ENCODE results near the gene CATSPERB.

The CATSPERB gene

GRCh38 chr14:91727121-91727520, 4.8 kb downstream of the CATSPERB start:
- TF ChIP-seq, protein P1, sequence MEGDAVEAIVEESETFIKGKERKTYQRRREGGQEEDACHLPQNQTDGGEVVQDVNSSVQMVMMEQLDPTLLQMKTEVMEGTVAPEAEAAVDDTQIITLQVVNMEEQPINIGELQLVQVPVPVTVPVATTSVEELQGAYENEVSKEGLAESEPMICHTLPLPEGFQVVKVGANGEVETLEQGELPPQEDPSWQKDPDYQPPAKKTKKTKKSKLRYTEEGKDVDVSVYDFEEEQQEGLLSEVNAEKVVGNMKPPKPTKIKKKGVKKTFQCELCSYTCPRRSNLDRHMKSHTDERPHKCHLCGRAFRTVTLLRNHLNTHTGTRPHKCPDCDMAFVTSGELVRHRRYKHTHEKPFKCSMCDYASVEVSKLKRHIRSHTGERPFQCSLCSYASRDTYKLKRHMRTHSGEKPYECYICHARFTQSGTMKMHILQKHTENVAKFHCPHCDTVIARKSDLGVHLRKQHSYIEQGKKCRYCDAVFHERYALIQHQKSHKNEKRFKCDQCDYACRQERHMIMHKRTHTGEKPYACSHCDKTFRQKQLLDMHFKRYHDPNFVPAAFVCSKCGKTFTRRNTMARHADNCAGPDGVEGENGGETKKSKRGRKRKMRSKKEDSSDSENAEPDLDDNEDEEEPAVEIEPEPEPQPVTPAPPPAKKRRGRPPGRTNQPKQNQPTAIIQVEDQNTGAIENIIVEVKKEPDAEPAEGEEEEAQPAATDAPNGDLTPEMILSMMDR (IDR thresholded peaks at IDR 0.05; ENCODE audit: extremely low read depth, insufficient read depth, missing control alignments): no peak
- DNase-seq (ENCODE audit: low spot score): no peak
- in situ Hi-C loops (cut with MboI; ENCODE audit: low pct_unique_long_range_greater_than_20kb, low sequenced_read_pairs, unreplicated experiment): no loop called here

DNA sequence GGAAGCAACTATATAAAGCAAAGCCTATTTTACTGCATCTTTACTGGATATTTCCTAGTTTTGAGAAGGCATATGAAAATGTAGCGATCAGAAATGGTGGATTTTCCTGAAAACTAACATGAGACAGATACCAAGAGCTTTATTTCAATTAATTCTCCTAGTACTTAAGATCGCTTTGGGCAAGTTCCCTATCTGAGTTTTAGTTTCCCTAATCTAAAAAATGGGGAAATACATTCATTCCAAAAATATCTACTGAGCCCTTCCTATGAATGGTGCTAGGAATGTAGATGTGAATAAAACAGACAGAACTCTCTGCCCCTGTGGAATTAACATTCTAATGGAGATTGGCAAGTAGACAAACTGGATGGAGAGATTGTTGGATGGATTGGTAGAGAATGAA, 8.4 kb downstream of the CATSPERB start:
- in situ Hi-C loops (cut with MboI; ENCODE audit: low pct_unique_long_range_greater_than_20kb, low sequenced_read_pairs, unreplicated experiment): no loop called here
- TF ChIP-seq, protein P1 (IDR thresholded peaks at IDR 0.05; ENCODE audit: extremely low read depth, insufficient read depth, missing control alignments): no peak
- no peak for DNase-seq (ENCODE audit: low spot score)

DNA sequence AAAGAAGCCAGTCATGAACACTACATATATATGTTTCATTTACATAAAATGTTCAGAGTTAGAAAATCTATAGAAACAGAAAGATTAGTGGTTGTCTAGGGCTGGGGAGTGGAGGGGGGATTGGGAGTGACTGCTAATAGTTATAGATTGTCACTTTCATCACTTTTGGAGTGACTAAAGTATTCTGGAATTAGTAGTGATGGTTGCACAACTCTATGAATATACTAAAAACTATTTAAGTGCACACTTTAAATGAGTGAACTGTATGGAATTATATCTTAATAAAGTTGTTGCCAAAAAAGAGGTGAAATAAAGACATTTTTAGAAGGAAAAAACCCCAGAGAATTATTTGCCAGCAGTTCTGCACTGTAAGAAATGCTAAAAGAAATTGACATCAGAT, 9.5 kb downstream of the CATSPERB start:
- TF ChIP-seq, protein P1 (IDR thresholded peaks at IDR 0.05; ENCODE audit: extremely low read depth, insufficient read depth, missing control alignments): no peak
- no peak for DNase-seq (ENCODE audit: low spot score)
- in situ Hi-C loops (cut with MboI; ENCODE audit: low pct_unique_long_range_greater_than_20kb, low sequenced_read_pairs, unreplicated experiment): no loop called here

DNA sequence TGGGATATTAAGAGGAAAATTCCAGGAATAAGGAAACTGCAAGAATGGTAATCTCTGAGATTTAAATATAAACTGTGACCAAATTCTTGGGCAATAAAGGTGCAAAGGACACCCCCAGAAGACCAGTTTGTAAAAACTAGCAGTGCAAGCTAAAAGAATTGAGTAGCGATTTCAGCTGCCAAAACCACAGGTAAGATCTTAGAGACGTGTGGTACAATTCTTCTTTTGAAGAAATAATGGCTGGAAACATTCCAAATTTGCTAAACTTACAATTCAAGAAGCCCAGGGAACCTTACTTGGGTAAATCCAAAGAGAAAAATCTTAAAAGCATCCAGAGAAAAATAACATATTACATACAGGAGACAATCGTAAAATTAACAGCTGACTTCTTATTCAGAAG, 12.0 kb downstream of the CATSPERB start:
- TF ChIP-seq, protein P1 (IDR thresholded peaks at IDR 0.05; ENCODE audit: extremely low read depth, insufficient read depth, missing control alignments): no peak
- in situ Hi-C loops (cut with MboI; ENCODE audit: low pct_unique_long_range_greater_than_20kb, low sequenced_read_pairs, unreplicated experiment): no loop called here
- DNase-seq (ENCODE audit: low spot score): no peak

DNA sequence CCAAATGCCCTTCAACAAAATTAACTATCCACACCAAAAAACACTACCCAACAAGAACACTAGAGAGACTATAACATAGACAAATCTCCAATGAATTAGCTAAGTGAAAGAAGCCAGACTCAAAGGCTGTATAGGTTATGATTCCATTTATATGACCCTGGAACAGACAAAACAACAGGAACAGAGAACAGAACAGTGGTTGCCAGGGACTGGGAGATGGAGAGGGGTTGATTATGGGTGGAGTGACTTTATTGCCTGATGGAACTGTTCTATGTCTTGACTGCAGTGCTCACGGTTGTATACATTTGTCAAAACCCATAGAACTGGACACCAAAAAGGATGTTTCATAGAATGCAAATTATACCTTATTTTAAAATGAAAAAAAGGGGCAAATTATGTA, 14.9 kb downstream of the CATSPERB start:
- TF ChIP-seq, protein P1 (IDR thresholded peaks at IDR 0.05; ENCODE audit: extremely low read depth, insufficient read depth, missing control alignments): no peak
- no peak for DNase-seq (ENCODE audit: low spot score)
- in situ Hi-C loops (cut with MboI; ENCODE audit: low pct_unique_long_range_greater_than_20kb, low sequenced_read_pairs, unreplicated experiment): no loop called here

GRCh38 chr14:91714805-91715204, 17.1 kb downstream of the CATSPERB start:
- in situ Hi-C loops (cut with MboI; ENCODE audit: low pct_unique_long_range_greater_than_20kb, low sequenced_read_pairs, unreplicated experiment): no loop called here
- no peak for DNase-seq (ENCODE audit: low spot score)
- TF ChIP-seq, protein P1 (IDR thresholded peaks at IDR 0.05; ENCODE audit: extremely low read depth, insufficient read depth, missing control alignments): no peak

- DNase-seq (ENCODE audit: low spot score): no peak
- in situ Hi-C loops (cut with MboI; ENCODE audit: low pct_unique_long_range_greater_than_20kb, low sequenced_read_pairs, unreplicated experiment): no loop called here
- TF ChIP-seq, protein P1 (IDR thresholded peaks at IDR 0.05; ENCODE audit: extremely low read depth, insufficient read depth, missing control alignments): no peak
Measured at GRCh38 chr14:91708795-91709194, 23.1 kb downstream of the CATSPERB start.
